Left renal cortex interstitium (tissue), 4 donors: ENCODE data around the gene B2M. TPM values are rescaled to one million over a fixed set of nuclear protein-coding genes. Genes with fewer than 3 reads are reported as not detected.

Experiments used
- DNase-seq, 4 donors: peaks; one replicate each; pipeline ENCODE4 v3.0.0-alpha.2; 2013; ENCODE audit warnings: low read depth in 4 of 4, low spot score in 2 of 4, missing footprints in 1 of 4
- polyA plus RNA-seq, 4 donors: library from polyadenylated mRNA; unstranded; fragments of 120-200 nt; gene quantifications; one replicate each; pipeline ENCODE4 v1.2.1, GENCODE V29; 2013; ENCODE audit not compliant: insufficient read length in 4 of 4

The B2M gene
- polyA plus RNA-seq, 4 donors: 664 to 1,198 (median 839) TPM

DNA sequence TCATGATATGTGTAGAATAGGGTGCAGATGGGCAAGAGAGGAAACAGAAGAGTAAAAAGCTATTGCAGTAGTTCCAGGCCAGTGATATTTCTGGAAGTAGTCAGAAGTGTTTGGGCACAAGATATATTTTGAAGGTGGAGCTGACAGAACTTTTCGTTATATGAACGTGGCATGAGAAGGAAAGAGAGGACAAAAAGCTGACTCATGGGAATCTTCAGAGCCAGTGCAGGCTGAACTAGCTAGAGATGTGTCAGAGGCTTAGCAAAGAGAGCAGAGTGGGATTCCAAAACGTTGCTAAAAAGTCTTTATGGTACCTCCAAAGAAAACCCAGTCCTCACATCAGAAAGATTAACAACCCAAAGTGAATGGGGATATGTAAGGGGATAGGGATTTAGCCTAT lies 53.7 kb downstream of the B2M start:
- no peak for DNase-seq

Other genes starting within 250 kb of the B2M start
- gene EIF3J, start 174.4 kb upstream of the B2M start, polyA plus RNA-seq: 100 to 1,000 TPM in 2 of 4 donors, 10 to 100 TPM in 2; 91.9 to 131 (median 108) TPM
- gene SPG11, start 47.9 kb upstream of the B2M start, polyA plus RNA-seq: 10 to 100 TPM; 59.7 to 92.8 (median 75.8) TPM
- 1 to 10 TPM in 2 of 4 donors, under 1 TPM in 1, not detected in 1; 0.76 to 1.9 (median 1.2) TPM for gene PATL2, start 194 bp upstream of the B2M start, polyA plus RNA-seq
- 10 to 100 TPM; 19.7 to 27.8 (median 25.1) TPM for gene TRIM69, start 25.0 kb downstream of the B2M start, polyA plus RNA-seq
- not detected for gene TERB2, start 245.2 kb downstream of the B2M start, polyA plus RNA-seq